CD14-positive monocyte (primary cell): ENCODE measurements around the gene CALM1. TPM values are rescaled to one million over a fixed set of nuclear protein-coding genes. Genes with fewer than 3 reads are reported as not detected.

Experiments used
- DNase-seq, 3 donors: peaks; one replicate each; pipeline ENCODE4 v3.0.0-alpha.2; 2011 to 2022
- H2AFZ ChIP-seq: 2 replicates; pipeline ENCODE4 v1.6.0; 2012; ENCODE audit warnings: mild to moderate bottlenecking, low read depth, low read length, inconsistent platforms; ENCODE audit not compliant: insufficient read depth, poor library complexity, severe bottlenecking
- H3K27ac ChIP-seq, 2 donors: 1 replicate in 1 of 2; 2 replicates in 1 of 2; pipeline ENCODE4 v1.5.1; 2012 to 2013; ENCODE audit warnings: low read length in 2 of 2, control low read depth in 1 of 2, inconsistent platforms in 1 of 2, low read depth in 1 of 2, mild to moderate bottlenecking in 1 of 2
- H3K27me3 ChIP-seq, 2 donors: one replicate each; pipeline versions ENCODE4 v1.6.0 to v1.6.1; 2011 to 2013; ENCODE audit warnings: low read length in 2 of 2; ENCODE audit not compliant: control insufficient read depth in 2 of 2, insufficient read depth in 2 of 2
- H3K36me3 ChIP-seq, 2 donors: replicated peaks in 1 of 2; 1 replicate in 1 of 2; 2 replicates in 1 of 2; pipeline versions ENCODE4 v1.5.1 to v1.6.1; 2012 to 2013; ENCODE audit warnings: low read length in 2 of 2, control low read depth in 1 of 2, inconsistent platforms in 1 of 2, mild to moderate bottlenecking in 1 of 2; ENCODE audit not compliant: insufficient read depth in 2 of 2, control insufficient read depth in 1 of 2
- H3K4me1 ChIP-seq, 2 donors: 1 replicate in 1 of 2; 2 replicates in 1 of 2; pipeline versions ENCODE4 v1.5.1 to v1.6.1; 2012 to 2013; ENCODE audit warnings: low read length in 2 of 2, control low read depth in 1 of 2, inconsistent platforms in 1 of 2, mild to moderate bottlenecking in 1 of 2, moderate library complexity in 1 of 2; ENCODE audit not compliant: insufficient read depth in 2 of 2, control insufficient read depth in 1 of 2
- H3K4me2 ChIP-seq: replicated peaks from 2 replicates; pipeline ENCODE3; 2012; ENCODE audit warnings: low read length, moderate library complexity, mild to moderate bottlenecking; ENCODE audit not compliant: poor library complexity, severe bottlenecking; ENCODE audit errors: extremely low read depth
- H3K4me3 ChIP-seq, 3 experiments: fragments of 200-600 bp in 1 of 3; sonication (generic) in 1 of 3; replicated peaks in 1 of 3; 1 replicate in 2 of 3; 2 replicates in 1 of 3; pipeline ENCODE4 v1.5.1; 2011 to 2013; ENCODE audit warnings: low read length in 3 of 3, mild to moderate bottlenecking in 3 of 3, control low read depth in 2 of 3, low read depth in 2 of 3, inconsistent platforms in 1 of 3, moderate library complexity in 1 of 3
- H3K79me2 ChIP-seq: 2 replicates; pipeline ENCODE4 v1.6.0; 2012; ENCODE audit warnings: mild to moderate bottlenecking, control low read depth, inconsistent platforms, low read length, moderate library complexity; ENCODE audit not compliant: insufficient read depth
- H3K9ac ChIP-seq: 2 replicates; pipeline ENCODE4 v1.6.0; 2017; ENCODE audit warnings: low read length, mild to moderate bottlenecking; ENCODE audit not compliant: insufficient read depth, poor library complexity, severe bottlenecking
- H3K9me3 ChIP-seq, 2 donors: replicated peaks in 1 of 2; 1 replicate in 1 of 2; 2 replicates in 1 of 2; pipeline versions ENCODE4 v1.5.1 to v1.6.1; 2012 to 2013; ENCODE audit warnings: low read length in 2 of 2, control low read depth in 1 of 2; ENCODE audit not compliant: control insufficient read depth in 1 of 2, insufficient read depth in 1 of 2
- H4K20me1 ChIP-seq: 2 replicates; pipeline ENCODE4 v1.6.0; 2012; ENCODE audit warnings: mild to moderate bottlenecking, low read length, control low read depth, moderate library complexity; ENCODE audit not compliant: insufficient read depth
- H3K27ac Mint-ChIP-seq, 7 donors: one replicate each; pipeline ENCODE4 v1.8.0; 2020; ENCODE audit warnings: mild to moderate bottlenecking in 7 of 7, mixed read lengths in 7 of 7, moderate library complexity in 6 of 7, inconsistent platforms in 2 of 7
- H3K27me3 Mint-ChIP-seq, 3 donors: one replicate each; pipeline ENCODE4 v1.8.0; 2021 to 2022; ENCODE audit warnings: low read depth in 3 of 3, mild to moderate bottlenecking in 3 of 3, mixed read lengths in 3 of 3, moderate library complexity in 3 of 3, inconsistent platforms in 1 of 3
- H3K36me3 Mint-ChIP-seq, 2 donors: one replicate each; pipeline ENCODE4 v1.8.0; 2020; ENCODE audit warnings: mixed read lengths in 2 of 2, inconsistent platforms in 1 of 2, mild to moderate bottlenecking in 1 of 2
- H3K4me1 Mint-ChIP-seq: one replicate; pipeline ENCODE4 v1.8.0; 2020; ENCODE audit warnings: mild to moderate bottlenecking, mixed read lengths
- H3K4me3 Mint-ChIP-seq, 2 donors: one replicate each; pipeline ENCODE4 v1.8.0; 2020; ENCODE audit warnings: mild to moderate bottlenecking in 2 of 2, mixed read lengths in 2 of 2, moderate library complexity in 1 of 2
- H3K9me3 Mint-ChIP-seq, 7 donors: one replicate each; pipeline ENCODE4 v1.8.0; 2020 to 2022; ENCODE audit warnings: mixed read lengths in 7 of 7, mild to moderate bottlenecking in 6 of 7, moderate library complexity in 6 of 7, inconsistent platforms in 2 of 7
- CTCF ChIP-seq: fragments of 200-600 bp; IDR thresholded peaks from one replicate; pipeline ENCODE4 v1.8.0; 2022; ENCODE audit warnings: antibody characterized with exemption, mild to moderate bottlenecking
- WGBS: methylation state at CpG from one replicate; pipeline ENCODE4 v1.1.5; 2013; ENCODE audit warnings: missing lambda C conversion rate; ENCODE audit not compliant: insufficient coverage; 5-methylcytosine and 5-hydroxymethylcytosine counted together
- intact Hi-C, 2 donors: fragments of 100-400 bp; cut with micrococcal nuclease; formaldehyde crosslinking; loops; one replicate each; pipeline versions ENCODE4 v1.15.0 to v1.15.1; 2023
- polyA plus RNA-seq, 3 donors: library from polyadenylated mRNA; depleted of rRNA in 1 of 3; unstranded in 2 of 3; stranded (reverse) in 1 of 3; fragments of 300-500 nt in 2 of 3; fragments of >200 nt in 1 of 3; fragmentation: Illumina TruSeq in 2 of 3; gene quantifications; 1 replicate in 2 of 3; 2 replicates in 1 of 3; pipeline ENCODE4 v1.2.3, GENCODE V29; 2012 to 2021

Gene CALM1
- polyA plus RNA-seq, 3 donors, result 277 to 912 (median 906) TPM

GRCh38 chr14:90398841-90399540 lies 2.2 kb downstream of the CALM1 start:
- H3K9me3 ChIP-seq, result no peaks in the 10 kb centered on the region
- Mint-ChIP-seq H3K27me3 (peaks cover 0 to 4% (median 0%) of the 10 kb centered on the region in 3 donors), H3K4me3 (peak overlapping the region; percentile 89 to 90), H3K9me3 (no peaks in the 10 kb centered on the region), H3K27ac (peak overlapping the region; percentile 88 to 95 (median 94)), H3K4me1 (peaks cover 46% of the 10 kb centered on the region), H3K36me3 (peaks cover 39 to 41% of the 10 kb centered on the region in 2 donors)
- TF ChIP-seq CTCF, result no peak
- H4K20me1 ChIP-seq, result peaks cover 64% of the 10 kb centered on the region
- intact Hi-C loops, result loop anchor here (1.0 to 10.0 kb wide), 7 partner anchors 16 to 447 kb away; partner anchors contain the start of gene EFCAB11 (in 1 of the 2)
- H3K4me3 ChIP-seq, result peak overlapping the region; percentile 65 to 99 (median 71)
- DNase-seq, result no peak
- H3K27me3 ChIP-seq, result no peaks in the 10 kb centered on the region
- peak overlapping the region; percentile 83 for H3K9ac ChIP-seq
- peak overlapping the region; percentile 77 for H3K4me2 ChIP-seq
- H3K27ac ChIP-seq, result peak overlapping the region; percentile 70 to 78
- peaks cover 32 to 42% of the 10 kb centered on the region in 2 donors for H3K4me1 ChIP-seq
- WGBS, result 59% methylated on average over 4 of the region's 8 CpGs
- H2AFZ ChIP-seq, result no peak overlapping the region
- H3K79me2 ChIP-seq, result peaks cover 63% of the 10 kb centered on the region
- H3K36me3 ChIP-seq, result peaks cover 38 to 39% of the 10 kb centered on the region in 2 donors

GRCh38 chr14:90399541-90400444 lies 3.0 kb downstream of the CALM1 start:
- peaks cover 46% of the 10 kb centered on the region for H3K4me1 Mint-ChIP-seq
- peak; percentile 86 to 92 (median 90) for DNase-seq
- H3K9me3 Mint-ChIP-seq, result no peaks in the 10 kb centered on the region
- H3K4me3 Mint-ChIP-seq, result peak overlapping the region; percentile 59 to 60
- H3K9ac ChIP-seq, result no peak overlapping the region
- peak overlapping the region; percentile 32 to 61 for H3K27ac ChIP-seq
- H3K79me2 ChIP-seq, result peaks cover 63% of the 10 kb centered on the region
- no peaks in the 10 kb centered on the region for H3K27me3 ChIP-seq
- peak overlapping the region in 1 of 3 experiments; percentile 99 for H3K4me3 ChIP-seq
- H3K4me1 ChIP-seq, result peaks cover 32 to 42% of the 10 kb centered on the region in 2 donors
- intact Hi-C loops, result loop anchor here (1.0 to 10.0 kb wide), 8 partner anchors 16 to 447 kb away; partner anchors contain the start of gene EFCAB11 (in 1 of the 2)
- H3K27me3 Mint-ChIP-seq, result peaks cover 0 to 1% (median 0%) of the 10 kb centered on the region in 3 donors
- WGBS, result 21% methylated on average over 10 of the region's 14 CpGs
- peaks cover 72% of the 10 kb centered on the region for H4K20me1 ChIP-seq
- no peaks in the 10 kb centered on the region for H3K9me3 ChIP-seq
- H2AFZ ChIP-seq, result no peak overlapping the region
- peak overlapping the region; percentile 77 for H3K4me2 ChIP-seq
- peak overlapping the region; percentile 68 to 95 (median 81) for H3K27ac Mint-ChIP-seq
- H3K36me3 Mint-ChIP-seq, result peaks cover 46 to 49% of the 10 kb centered on the region in 2 donors
- TF ChIP-seq CTCF, result peak; percentile 100
- peaks cover 46 to 47% of the 10 kb centered on the region in 2 donors for H3K36me3 ChIP-seq
